ENCODE measurements around the gene BCAS4.

DNA sequence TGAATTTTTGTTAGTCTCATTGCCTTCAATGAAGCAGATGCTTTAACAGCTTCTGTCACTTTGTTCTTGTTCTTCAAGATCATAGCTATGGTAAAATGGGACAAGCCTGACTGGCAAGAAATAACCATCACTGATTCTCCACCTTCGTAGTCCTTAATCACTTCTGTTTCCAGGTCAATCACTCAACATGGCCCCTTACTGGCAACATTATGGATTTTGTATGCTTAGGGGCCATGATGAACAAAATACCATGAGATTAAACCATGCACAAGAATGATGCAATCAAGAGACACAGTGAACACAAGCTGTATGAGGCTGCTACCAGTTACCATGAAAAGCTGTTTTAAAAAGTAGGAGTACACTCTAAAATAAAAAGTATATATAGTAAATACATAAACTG lies 103.6 kb downstream of the BCAS4 start:
- TF ChIP-seq CTCF (IDR thresholded peaks at IDR 0.05) (no peak), POLR2AphosphoS5 (IDR thresholded peaks at IDR 0.05; ENCODE audit: low read depth, low read length) (no peak)

All from Panc1 (cell line).